Measurements from ENCODE around the gene CCDC192. TPM values are rescaled to one million over a fixed set of nuclear protein-coding genes. Genes with fewer than 3 reads are reported as not detected.

Gene CCDC192
- total RNA-seq, 4 donors from 2014 or later: not detected

DNA sequence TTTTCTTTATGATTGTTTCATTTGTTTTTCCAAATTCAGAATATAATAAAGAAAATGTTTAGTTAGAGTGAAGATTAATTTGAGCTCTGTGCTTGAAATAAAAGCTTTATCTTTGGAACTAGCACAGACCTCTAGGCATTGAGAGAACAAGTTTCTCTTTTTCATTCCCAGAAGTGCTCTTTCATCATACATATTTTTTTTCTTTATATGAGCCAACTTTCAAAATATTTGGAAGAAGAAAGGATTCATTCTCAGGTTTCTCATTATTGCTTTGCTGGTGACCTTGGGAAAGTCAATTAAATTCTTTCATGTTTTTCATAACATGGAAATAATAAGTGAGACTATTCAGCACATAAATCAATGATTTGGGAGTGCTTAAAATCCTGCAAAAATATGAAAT, 37.5 kb upstream of the CCDC192 start:
- no peaks in the 10 kb centered on the region for H3K9me3 ChIP-seq
- peaks cover 0 to 4% (median 0%) of the 10 kb centered on the region in 4 donors for H3K4me1 ChIP-seq
- H3K27ac ChIP-seq: peak overlapping the region in 2 of 4 donors; percentile 28 to 35
- H3K4me3 ChIP-seq: no peak overlapping the region
- DNase-seq: no peak
- no peaks in the 10 kb centered on the region for H3K27me3 ChIP-seq
- intact Hi-C loops (cut with DNase I; ENCODE audit: low total_unique reads) (no loop called here), in situ Hi-C loops (cut with MboI; ENCODE audit: low pct_ligation_motif_present in 1 of 4, low pct_unique_long_range_greater_than_20kb in 1 of 4, low sequenced_read_pairs in 3 of 4) (no loop called here)
- no peaks in the 10 kb centered on the region for H3K36me3 ChIP-seq
- TF ChIP-seq EP300 (IDR thresholded peaks at IDR 0.05; ENCODE audit: low read depth) (no peak), POLR2A (IDR thresholded peaks at IDR 0.05) (no peak), POLR2AphosphoS5 (IDR thresholded peaks at IDR 0.05) (no peak)
- TF ChIP-seq, protein P1, sequence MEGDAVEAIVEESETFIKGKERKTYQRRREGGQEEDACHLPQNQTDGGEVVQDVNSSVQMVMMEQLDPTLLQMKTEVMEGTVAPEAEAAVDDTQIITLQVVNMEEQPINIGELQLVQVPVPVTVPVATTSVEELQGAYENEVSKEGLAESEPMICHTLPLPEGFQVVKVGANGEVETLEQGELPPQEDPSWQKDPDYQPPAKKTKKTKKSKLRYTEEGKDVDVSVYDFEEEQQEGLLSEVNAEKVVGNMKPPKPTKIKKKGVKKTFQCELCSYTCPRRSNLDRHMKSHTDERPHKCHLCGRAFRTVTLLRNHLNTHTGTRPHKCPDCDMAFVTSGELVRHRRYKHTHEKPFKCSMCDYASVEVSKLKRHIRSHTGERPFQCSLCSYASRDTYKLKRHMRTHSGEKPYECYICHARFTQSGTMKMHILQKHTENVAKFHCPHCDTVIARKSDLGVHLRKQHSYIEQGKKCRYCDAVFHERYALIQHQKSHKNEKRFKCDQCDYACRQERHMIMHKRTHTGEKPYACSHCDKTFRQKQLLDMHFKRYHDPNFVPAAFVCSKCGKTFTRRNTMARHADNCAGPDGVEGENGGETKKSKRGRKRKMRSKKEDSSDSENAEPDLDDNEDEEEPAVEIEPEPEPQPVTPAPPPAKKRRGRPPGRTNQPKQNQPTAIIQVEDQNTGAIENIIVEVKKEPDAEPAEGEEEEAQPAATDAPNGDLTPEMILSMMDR (IDR thresholded peaks at IDR 0.05): no peak

DNA sequence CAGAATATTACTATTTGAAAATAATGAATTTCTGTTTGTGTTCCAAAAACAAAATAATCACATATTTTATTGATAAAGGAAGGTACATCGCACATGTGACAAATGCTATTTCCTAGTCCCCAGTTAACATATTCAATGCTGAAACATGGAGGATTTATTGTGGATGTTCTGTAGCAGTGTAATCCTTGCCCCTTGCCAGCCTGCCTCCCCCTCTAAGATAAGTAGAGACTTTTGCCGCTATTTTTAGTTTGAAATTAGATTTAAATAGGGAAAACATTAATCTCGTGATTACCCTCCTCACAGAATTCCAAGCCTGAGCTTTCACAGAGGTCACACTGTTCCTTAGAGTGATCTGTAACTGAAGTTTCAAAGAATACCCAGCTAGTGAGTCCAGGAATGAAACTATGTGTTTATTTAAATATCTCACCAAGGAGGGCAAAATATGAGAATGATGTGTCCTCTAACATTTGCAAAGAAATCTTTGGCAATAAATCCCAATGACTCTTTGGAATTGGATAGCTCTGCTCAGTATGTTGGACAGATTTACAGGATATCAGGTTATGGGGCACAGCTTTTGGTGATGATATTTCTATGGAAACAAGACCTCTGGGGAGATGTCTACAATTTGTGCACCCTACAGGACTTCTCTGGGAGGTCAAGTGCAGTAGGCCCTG, 37.0 kb upstream of the CCDC192 start:
- no peaks in the 10 kb centered on the region for H3K9me3 ChIP-seq
- in situ Hi-C loops (cut with MboI; ENCODE audit: low pct_ligation_motif_present in 1 of 4, low pct_unique_long_range_greater_than_20kb in 1 of 4, low sequenced_read_pairs in 3 of 4): no loop called here
- H3K27me3 ChIP-seq: no peaks in the 10 kb centered on the region
- no peak overlapping the region for H3K4me3 ChIP-seq
- intact Hi-C loops (cut with DNase I; ENCODE audit: low total_unique reads): no loop called here
- peak overlapping the region in 2 of 4 donors; percentile 28 to 35 for H3K27ac ChIP-seq
- TF ChIP-seq EP300 (IDR thresholded peaks at IDR 0.05; ENCODE audit: low read depth): no peak
- TF ChIP-seq POLR2A (IDR thresholded peaks at IDR 0.05): no peak
- no peak for TF ChIP-seq POLR2AphosphoS5 (IDR thresholded peaks at IDR 0.05)
- TF ChIP-seq, protein P1 (IDR thresholded peaks at IDR 0.05): no peak
- 68 to 79% methylated on average over 3 of the region's 3 CpGs for WGBS, 2 donors (ENCODE audit: low coverage in 1 of 2)
- DNase-seq: no peak
- no peaks in the 10 kb centered on the region for H3K36me3 ChIP-seq
- peaks cover 0 to 4% (median 0%) of the 10 kb centered on the region in 4 donors for H3K4me1 ChIP-seq

DNA sequence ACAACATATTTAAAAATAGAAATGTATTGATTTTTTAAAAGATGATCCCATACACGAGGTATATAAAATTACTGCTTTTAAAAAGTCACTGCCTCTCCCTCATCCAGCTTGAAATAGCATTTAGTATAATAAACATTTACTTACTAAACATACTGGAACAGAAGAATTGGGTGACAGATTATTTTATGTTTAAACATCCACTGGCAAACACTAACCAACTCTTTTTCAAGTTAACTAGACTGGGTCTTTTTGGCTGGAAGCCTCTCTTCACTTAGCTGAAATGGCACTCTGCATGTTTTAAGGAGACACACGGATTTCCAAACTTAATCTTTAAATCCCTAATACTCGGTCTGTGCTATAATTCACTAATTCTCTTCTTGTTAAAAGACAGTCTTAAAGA, 35.3 kb upstream of the CCDC192 start:
- Histone ChIP-seq H3K4me3 (no peak overlapping the region), H3K27ac (peak overlapping the region in 1 of 4 donors; percentile 38), H3K27me3 (no peaks in the 10 kb centered on the region), H3K9me3 (no peaks in the 10 kb centered on the region), H3K36me3 (no peaks in the 10 kb centered on the region), H3K4me1 (peaks cover 0 to 4% (median 0%) of the 10 kb centered on the region in 4 donors)
- no peak for DNase-seq
- in situ Hi-C loops (cut with MboI; ENCODE audit: low pct_ligation_motif_present in 1 of 4, low pct_unique_long_range_greater_than_20kb in 1 of 4, low sequenced_read_pairs in 3 of 4) (no loop called here), intact Hi-C loops (cut with DNase I; ENCODE audit: low total_unique reads) (no loop called here)
- 42 to 49% methylated on average over 3 of the region's 3 CpGs for WGBS, 2 donors (ENCODE audit: low coverage in 1 of 2)
- no peak for TF ChIP-seq POLR2AphosphoS5 (IDR thresholded peaks at IDR 0.05)
- TF ChIP-seq EP300 (IDR thresholded peaks at IDR 0.05; ENCODE audit: low read depth): no peak
- TF ChIP-seq, protein P1 (IDR thresholded peaks at IDR 0.05): no peak
- TF ChIP-seq POLR2A (IDR thresholded peaks at IDR 0.05): no peak

DNA sequence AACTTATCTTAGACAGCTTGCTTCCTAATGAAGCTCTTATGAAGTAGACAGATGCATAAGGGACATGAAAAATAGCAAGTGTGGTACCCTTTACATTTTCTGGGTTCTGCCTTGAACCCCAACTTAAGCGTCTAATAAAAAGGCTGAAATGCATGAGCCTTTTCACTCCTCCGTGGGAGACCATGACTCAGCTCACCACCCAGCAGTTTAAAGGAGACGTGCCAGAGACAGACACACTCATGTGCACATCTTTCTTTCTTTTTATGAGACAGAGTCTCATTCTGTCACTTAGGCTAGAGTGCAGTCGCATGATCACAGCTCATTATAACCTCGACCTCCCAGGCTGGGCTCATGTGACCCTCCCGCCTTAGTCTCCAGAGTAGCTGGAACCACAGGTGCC, 32.0 kb upstream of the CCDC192 start:
- Histone ChIP-seq H3K36me3 (no peaks in the 10 kb centered on the region), H3K27me3 (no peaks in the 10 kb centered on the region), H3K27ac (no peak overlapping the region), H3K4me1 (no peaks in the 10 kb centered on the region), H3K4me3 (no peak overlapping the region), H3K9me3 (no peaks in the 10 kb centered on the region)
- in situ Hi-C loops (cut with MboI; ENCODE audit: low pct_ligation_motif_present in 1 of 4, low pct_unique_long_range_greater_than_20kb in 1 of 4, low sequenced_read_pairs in 3 of 4) (no loop called here), intact Hi-C loops (cut with DNase I; ENCODE audit: low total_unique reads) (no loop called here)
- TF ChIP-seq, protein P1 (IDR thresholded peaks at IDR 0.05): no peak
- TF ChIP-seq POLR2A (IDR thresholded peaks at IDR 0.05): no peak
- no peak for TF ChIP-seq EP300 (IDR thresholded peaks at IDR 0.05; ENCODE audit: low read depth)
- no peak for TF ChIP-seq POLR2AphosphoS5 (IDR thresholded peaks at IDR 0.05)
- DNase-seq: no peak
- WGBS, 2 donors (ENCODE audit: low coverage in 1 of 2): 79% methylated on average over 6 of the region's 6 CpGs; no CpG with 5 or more reads in 1 of the 2 donors

Measured in transverse colon (tissue), 4 donors.